ENCODE measurements around the gene MGA. TPM values are rescaled to one million over a fixed set of nuclear protein-coding genes. Genes with fewer than 3 reads are reported as not detected.

MGA gene
- total RNA-seq, 4 donors from 2014 or later, result 54.8 to 156 (median 114) TPM

GRCh38 chr15:41790169-41790568 lies 130.0 kb downstream of the MGA start:
- Histone ChIP-seq H3K27me3 (no peaks in the 10 kb centered on the region), H3K4me3 (no peak overlapping the region), H3K9me3 (no peaks in the 10 kb centered on the region), H3K36me3 (no peaks in the 10 kb centered on the region), H3K4me1 (peaks cover 6 to 12% of the 10 kb centered on the region in 2 donors), H3K27ac (peak overlapping the region; percentile 35 to 53)
- TF ChIP-seq POLR2A (IDR thresholded peaks at IDR 0.05) (no peak), CTCF (IDR thresholded peaks at IDR 0.05) (no peak)
- intact Hi-C loops (cut with DNase I; ENCODE audit: low total_unique reads), result no loop called here
- DNase-seq, result no peak

GRCh38 chr15:41790756-41791546 lies 130.7 kb downstream of the MGA start:
- TF ChIP-seq POLR2A (IDR thresholded peaks at IDR 0.05), result no peak
- TF ChIP-seq CTCF (IDR thresholded peaks at IDR 0.05), result no peak
- Histone ChIP-seq H3K4me1 (peaks cover 8 to 12% of the 10 kb centered on the region in 2 donors), H3K27me3 (no peaks in the 10 kb centered on the region), H3K9me3 (no peaks in the 10 kb centered on the region), H3K36me3 (no peaks in the 10 kb centered on the region), H3K4me3 (no peak overlapping the region), H3K27ac (peak overlapping the region; percentile 35 to 53)
- peak in 1 of 2 donors; percentile 36 for DNase-seq
- intact Hi-C loops (cut with DNase I; ENCODE audit: low total_unique reads), result no loop called here

- H3K36me3 ChIP-seq, result no peaks in the 10 kb centered on the region
- no peaks in the 10 kb centered on the region for H3K27me3 ChIP-seq
- peak overlapping the region; percentile 35 to 53 for H3K27ac ChIP-seq
- no peaks in the 10 kb centered on the region for H3K9me3 ChIP-seq
- no peak overlapping the region for H3K4me3 ChIP-seq
- intact Hi-C loops (cut with DNase I; ENCODE audit: low total_unique reads), result no loop called here
- peaks cover 10 to 12% of the 10 kb centered on the region in 2 donors for H3K4me1 ChIP-seq
- TF ChIP-seq POLR2A (IDR thresholded peaks at IDR 0.05) (no peak), CTCF (IDR thresholded peaks at IDR 0.05) (no peak)
- no peak for DNase-seq
These were observed 131.3 kb downstream of the MGA start for GRCh38 chr15:41791547-41791937.

GRCh38 chr15:41792000-41792637 lies 131.9 kb downstream of the MGA start:
- intact Hi-C loops (cut with DNase I; ENCODE audit: low total_unique reads), result no loop called here
- Histone ChIP-seq H3K36me3 (no peaks in the 10 kb centered on the region), H3K27ac (peak overlapping the region; percentile 11 to 35), H3K27me3 (no peaks in the 10 kb centered on the region), H3K9me3 (no peaks in the 10 kb centered on the region), H3K4me3 (no peak overlapping the region), H3K4me1 (peaks cover 10 to 12% of the 10 kb centered on the region in 2 donors)
- no peak for DNase-seq
- TF ChIP-seq CTCF (IDR thresholded peaks at IDR 0.05) (no peak), POLR2A (IDR thresholded peaks at IDR 0.05) (no peak)

- Histone ChIP-seq H3K36me3 (no peaks in the 10 kb centered on the region), H3K4me3 (no peak overlapping the region), H3K27me3 (no peaks in the 10 kb centered on the region), H3K9me3 (no peaks in the 10 kb centered on the region), H3K4me1 (peaks cover 10 to 11% of the 10 kb centered on the region in 2 donors), H3K27ac (no peak overlapping the region)
- DNase-seq, result no peak
- intact Hi-C loops (cut with DNase I; ENCODE audit: low total_unique reads), result no loop called here
- TF ChIP-seq CTCF (IDR thresholded peaks at IDR 0.05), result no peak
- no peak for TF ChIP-seq POLR2A (IDR thresholded peaks at IDR 0.05)
These were observed 133.9 kb downstream of the MGA start for GRCh38 chr15:41794081-41794480.
